Cerebellar nuclear complex (tissue), 1 donor: ENCODE results near the gene REG3A.

Source experiments
- DNase-seq, 2 experiments: peaks; one replicate each; lab custom pipeline; 2025; lab: John Stamatoyannopoulos, UW

The REG3A gene

GRCh38 chr2:79120194-79120713, 39.3 kb downstream of the REG3A start, which contains the start of gene REG1A:
Gene REG1A (plus strand): TSS chr2:79120488. CDS start chr2:79120862, 374 bp downstream.
- no peak for DNase-seq

- no peak for DNase-seq
These were observed 42.3 kb downstream of the REG3A start for GRCh38 chr2:79116997-79117928.

- DNase-seq: no peak
These were observed 44.6 kb downstream of the REG3A start for GRCh38 chr2:79114797-79115494.

- no peak for DNase-seq
These were observed 47.3 kb downstream of the REG3A start for GRCh38 chr2:79112269-79112668.
